Mesodermal cell (in vitro differentiated cells): ENCODE results near the gene LUZP1.

ENCODE experiments used
- H3K27ac ChIP-seq: 2 replicates; pipeline ENCODE4 v1.7.0; 2013; ENCODE audit warnings: mild to moderate bottlenecking, low read depth, low read length, moderate library complexity; ENCODE audit not compliant: severe bottlenecking
- H3K36me3 ChIP-seq: 2 replicates; pipeline ENCODE4 v1.7.1; 2013; ENCODE audit warnings: mild to moderate bottlenecking, low read length, moderate library complexity; ENCODE audit not compliant: control insufficient read depth, insufficient read depth
- H3K4me1 ChIP-seq: one replicate; pipeline ENCODE4 v1.7.1; 2013; ENCODE audit warnings: mild to moderate bottlenecking, low read length; ENCODE audit not compliant: insufficient read depth, control insufficient read depth, poor library complexity, severe bottlenecking
- H3K4me3 ChIP-seq: 2 replicates; pipeline ENCODE4 v1.7.0; 2013; ENCODE audit warnings: low read length, control low read depth, mild to moderate bottlenecking; ENCODE audit not compliant: insufficient read depth, poor library complexity, severe bottlenecking; ENCODE audit errors: extremely low read depth
- H3K9me3 ChIP-seq: 2 replicates; pipeline ENCODE4 v1.7.1; 2013; ENCODE audit warnings: mild to moderate bottlenecking, low read length, moderate library complexity; ENCODE audit not compliant: control insufficient read depth
- WGBS, 2 experiments: methylation state at CpG; one replicate each; pipeline ENCODE4 v1.1.5; 2013; ENCODE audit warnings: missing lambda C conversion rate in 2 of 2; ENCODE audit not compliant: insufficient coverage in 2 of 2; 5-methylcytosine and 5-hydroxymethylcytosine counted together

The LUZP1 gene

GRCh38 chr1:23051290-23051909 lies 117.3 kb downstream of the LUZP1 start:
- Histone ChIP-seq H3K4me3 (no peak overlapping the region), H3K36me3 (peaks cover 54% of the 10 kb centered on the region), H3K4me1 (no peaks in the 10 kb centered on the region), H3K27ac (no peak overlapping the region), H3K9me3 (no peaks in the 10 kb centered on the region)
- 74 to 92% methylated on average over 2 to 3 of the region's 4 CpGs for WGBS, 2 experiments

- Histone ChIP-seq H3K36me3 (peaks cover 52% of the 10 kb centered on the region), H3K27ac (no peak overlapping the region), H3K9me3 (no peaks in the 10 kb centered on the region), H3K4me3 (no peak overlapping the region), H3K4me1 (no peaks in the 10 kb centered on the region)
- WGBS, 2 experiments = 96 to 99% methylated on average over 6 of the region's 7 CpGs
Measured at GRCh38 chr1:23050201-23050600, 118.5 kb downstream of the LUZP1 start.

- Histone ChIP-seq H3K27ac (no peak overlapping the region), H3K4me1 (peaks cover 3% of the 10 kb centered on the region)
- no CpG with 5 or more reads among the region's 3 CpGs for WGBS, 2 experiments
Measured at GRCh38 chr1:23044035-23044434, 124.6 kb downstream of the LUZP1 start.

GRCh38 chr1:23040509-23040908 lies 128.1 kb downstream of the LUZP1 start:
- Histone ChIP-seq H3K36me3 (peaks cover 19% of the 10 kb centered on the region), H3K4me1 (peaks cover 10% of the 10 kb centered on the region), H3K27ac (no peak overlapping the region), H3K4me3 (no peak overlapping the region), H3K9me3 (no peaks in the 10 kb centered on the region)
- WGBS, 2 experiments = 93 to 97% methylated on average over 4 of the region's 5 CpGs

More at GRCh38 chr1:23044035-23044434, 124.6 kb downstream of the LUZP1 start:
- H3K9me3 ChIP-seq = no peaks in the 10 kb centered on the region
- peaks cover 23% of the 10 kb centered on the region for H3K36me3 ChIP-seq
- no peak overlapping the region for H3K4me3 ChIP-seq

- H3K36me3 ChIP-seq = peaks cover 15% of the 10 kb centered on the region
- H3K4me3 ChIP-seq = no peak overlapping the region
- WGBS, 2 experiments = 79 to 81% methylated on average over 2 to 4 of the region's 7 CpGs
- no peaks in the 10 kb centered on the region for H3K9me3 ChIP-seq
- peaks cover 10% of the 10 kb centered on the region for H3K4me1 ChIP-seq
- no peak overlapping the region for H3K27ac ChIP-seq
Measured at GRCh38 chr1:23039308-23039826, 129.3 kb downstream of the LUZP1 start.

- no peaks in the 10 kb centered on the region for H3K9me3 ChIP-seq
- 90% methylated on average over 2 of the region's 4 CpGs; no CpG with 5 or more reads in 1 of the 2 experiments for WGBS, 2 experiments
- H3K36me3 ChIP-seq = peaks cover 8% of the 10 kb centered on the region
- peaks cover 10% of the 10 kb centered on the region for H3K4me1 ChIP-seq
- H3K27ac ChIP-seq = no peak overlapping the region
- no peak overlapping the region for H3K4me3 ChIP-seq
Measured at GRCh38 chr1:23037081-23037740, 131.4 kb downstream of the LUZP1 start.

GRCh38 chr1:23035823-23036452 lies 132.7 kb downstream of the LUZP1 start:
- peaks cover 10% of the 10 kb centered on the region for H3K4me1 ChIP-seq
- WGBS, 2 experiments = 80 to 100% methylated on average over 1 of the region's 2 CpGs
- no peaks in the 10 kb centered on the region for H3K9me3 ChIP-seq
- H3K27ac ChIP-seq = no peak overlapping the region
- H3K4me3 ChIP-seq = no peak overlapping the region
- peaks cover 18% of the 10 kb centered on the region for H3K36me3 ChIP-seq
